Tibial nerve (tissue), 4 donors: Measurements from ENCODE around the gene C4orf36.

ENCODE experiments used
- CTCF ChIP-seq, 5 experiments: fragments of 200-600 bp in 3 of 5; fragments of 450-650 bp in 2 of 5; sonication (generic) in 3 of 5; IDR thresholded peaks; one replicate each; pipeline ENCODE4 v1.5.1; 2016 to 2019; ENCODE audit warnings: antibody characterized with exemption in 5 of 5, mild to moderate bottlenecking in 3 of 5, moderate library complexity in 2 of 5
- EP300 ChIP-seq, 2 donors: sonication (generic); formaldehyde crosslinking; IDR thresholded peaks; one replicate each; pipeline ENCODE4 v1.6.1; 2017; ENCODE audit warnings: antibody characterized with exemption in 2 of 2, mild to moderate bottlenecking in 1 of 2
- POLR2A ChIP-seq, 2 donors: fragments of 450-650 bp; IDR thresholded peaks; one replicate each; pipeline ENCODE4 v1.6.1; 2017; ENCODE audit warnings: antibody characterized with exemption in 2 of 2, mild to moderate bottlenecking in 2 of 2, moderate library complexity in 2 of 2

GRCh38 chr4:86840858-86841257 lies 51.4 kb downstream of the C4orf36 start:
- TF ChIP-seq CTCF (IDR thresholded peaks at IDR 0.05): no peak
- no peak for TF ChIP-seq POLR2A (IDR thresholded peaks at IDR 0.05)
- no peak for TF ChIP-seq EP300 (IDR thresholded peaks at IDR 0.05)
